ENCODE data around the gene TOGARAM2. TPM values are rescaled to one million over a fixed set of nuclear protein-coding genes. Genes with fewer than 3 reads are reported as not detected.

TOGARAM2 gene
- total and polyA plus RNA-seq, 2 of the 13 experiments (the other 11 are each of a cell fraction or from before 2014, with no cell fraction given) = under 0.01 to 0.05 TPM

DNA sequence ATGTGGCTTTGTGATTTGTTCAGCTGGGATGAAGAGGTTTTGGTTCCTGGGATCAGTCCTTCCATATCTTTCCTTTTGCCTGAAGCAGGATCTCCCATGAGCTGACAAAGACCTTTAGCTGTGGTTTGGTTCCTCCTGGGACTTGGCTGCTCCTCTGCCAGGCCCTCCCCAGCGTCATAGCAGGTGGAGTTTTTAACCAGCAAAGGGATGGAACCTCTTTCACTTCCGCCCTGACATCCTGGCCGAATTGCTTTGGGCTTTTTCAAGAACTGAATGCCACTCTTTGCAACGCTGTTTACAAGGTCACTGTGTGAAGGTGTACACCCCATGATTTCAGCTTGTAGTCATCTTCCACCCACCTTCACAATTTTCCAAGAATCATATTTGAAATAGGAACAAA is 92.8 kb downstream of the TOGARAM2 start:
- DNase-seq (ENCODE audit: low spot score) (no peak), FAIRE-seq (no peak), ATAC-seq (no peak)
- Histone ChIP-seq H2AFZ (ENCODE audit: low read length) (no peak overlapping the region), H4K20me1 (ENCODE audit: insufficient read depth, low read length) (no peaks in the 10 kb centered on the region), H3K4me2 (ENCODE audit: low read depth, low read length) (no peak overlapping the region), H3K4me3 (replicated peaks in 1 of 3; ENCODE audit: insufficient read depth in 1 of 3, low read depth in 2 of 3, low read length in 3 of 3) (no peak overlapping the region), H3K27me3 (ENCODE audit: control insufficient read depth in 1 of 2, insufficient read depth in 2 of 2, low read length in 2 of 2) (peaks cover 7 to 64% of the 10 kb centered on the region in 2 experiments), H3K9me3 (ENCODE audit: low read length) (no peaks in the 10 kb centered on the region), H3K9ac (ENCODE audit: insufficient read depth, low read depth, low read length) (no peak overlapping the region), H3K79me2 (ENCODE audit: insufficient read depth, low read length) (no peaks in the 10 kb centered on the region), H3K36me3 (replicated peaks in 1 of 2; ENCODE audit: control insufficient read depth in 1 of 2, insufficient read depth in 2 of 2, low read length in 2 of 2) (no peaks in the 10 kb centered on the region), H3K27ac (ENCODE audit: extremely low read length, insufficient read depth, low read length) (no peak overlapping the region), H3K4me1 (ENCODE audit: insufficient read depth, low read length) (no peaks in the 10 kb centered on the region)
- ChIA-PET POLR2A (no interaction called here), CTCF (ENCODE audit: low intra/inter-chr PET ratio, low total read pairs) (no interaction called here)
- no TSS peak for BruUV-seq (replicated peaks)
- TF ChIP-seq SRSF9 (IDR thresholded peaks at IDR 0.05; ENCODE audit: borderline replicate concordance, insufficient read depth, low read depth, low read length, poor library complexity, severe bottlenecking) (no peak), ZMYM2 (CRISPR knock-in tag; IDR thresholded peaks at IDR 0.05) (no peak), ZC3H4 (CRISPR knock-in tag; IDR thresholded peaks at IDR 0.05; ENCODE audit: borderline replicate concordance) (no peak), ZNF101 (CRISPR knock-in tag; IDR thresholded peaks at IDR 0.05; ENCODE audit: borderline replicate concordance, low read depth) (no peak), ZNF780A (CRISPR knock-in tag; IDR thresholded peaks at IDR 0.05) (no peak), ZFP36 (IDR thresholded peaks at IDR 0.05; ENCODE audit: borderline replicate concordance, low read depth, low read length, partially characterized antibody) (no peak), ZNF10 (CRISPR knock-in tag; IDR thresholded peaks at IDR 0.05; ENCODE audit: borderline replicate concordance, low read depth) (no peak)
- TF ChIP-seq, protein P1, sequence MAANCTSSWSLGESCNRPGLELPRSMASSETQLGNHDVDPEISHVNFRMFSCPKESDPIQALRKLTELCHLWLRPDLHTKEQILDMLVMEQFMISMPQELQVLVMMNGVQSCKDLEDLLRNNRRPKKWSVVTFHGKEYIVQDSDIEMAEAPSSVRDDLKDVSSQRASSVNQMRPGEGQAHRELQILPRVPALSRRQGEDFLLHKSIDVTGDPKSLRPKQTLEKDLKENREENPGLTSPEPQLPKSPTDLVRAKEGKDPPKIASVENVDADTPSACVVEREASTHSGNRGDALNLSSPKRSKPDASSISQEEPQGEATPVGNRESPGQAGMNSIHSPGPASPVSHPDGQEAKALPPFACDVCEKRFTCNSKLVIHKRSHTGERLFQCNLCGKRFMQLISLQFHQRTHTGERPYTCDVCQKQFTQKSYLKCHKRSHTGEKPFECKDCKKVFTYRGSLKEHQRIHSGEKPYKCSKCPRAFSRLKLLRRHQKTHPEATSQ (CRISPR knock-in tag; IDR thresholded peaks at IDR 0.05; ENCODE audit: borderline replicate concordance) = no peak
- TF ChIP-seq, protein P2, sequence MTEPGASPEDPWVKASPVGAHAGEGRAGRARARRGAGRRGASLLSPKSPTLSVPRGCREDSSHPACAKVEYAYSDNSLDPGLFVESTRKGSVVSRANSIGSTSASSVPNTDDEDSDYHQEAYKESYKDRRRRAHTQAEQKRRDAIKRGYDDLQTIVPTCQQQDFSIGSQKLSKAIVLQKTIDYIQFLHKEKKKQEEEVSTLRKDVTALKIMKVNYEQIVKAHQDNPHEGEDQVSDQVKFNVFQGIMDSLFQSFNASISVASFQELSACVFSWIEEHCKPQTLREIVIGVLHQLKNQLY (CRISPR knock-in tag; IDR thresholded peaks at IDR 0.05) = no peak
- TF ChIP-seq, protein P3, sequence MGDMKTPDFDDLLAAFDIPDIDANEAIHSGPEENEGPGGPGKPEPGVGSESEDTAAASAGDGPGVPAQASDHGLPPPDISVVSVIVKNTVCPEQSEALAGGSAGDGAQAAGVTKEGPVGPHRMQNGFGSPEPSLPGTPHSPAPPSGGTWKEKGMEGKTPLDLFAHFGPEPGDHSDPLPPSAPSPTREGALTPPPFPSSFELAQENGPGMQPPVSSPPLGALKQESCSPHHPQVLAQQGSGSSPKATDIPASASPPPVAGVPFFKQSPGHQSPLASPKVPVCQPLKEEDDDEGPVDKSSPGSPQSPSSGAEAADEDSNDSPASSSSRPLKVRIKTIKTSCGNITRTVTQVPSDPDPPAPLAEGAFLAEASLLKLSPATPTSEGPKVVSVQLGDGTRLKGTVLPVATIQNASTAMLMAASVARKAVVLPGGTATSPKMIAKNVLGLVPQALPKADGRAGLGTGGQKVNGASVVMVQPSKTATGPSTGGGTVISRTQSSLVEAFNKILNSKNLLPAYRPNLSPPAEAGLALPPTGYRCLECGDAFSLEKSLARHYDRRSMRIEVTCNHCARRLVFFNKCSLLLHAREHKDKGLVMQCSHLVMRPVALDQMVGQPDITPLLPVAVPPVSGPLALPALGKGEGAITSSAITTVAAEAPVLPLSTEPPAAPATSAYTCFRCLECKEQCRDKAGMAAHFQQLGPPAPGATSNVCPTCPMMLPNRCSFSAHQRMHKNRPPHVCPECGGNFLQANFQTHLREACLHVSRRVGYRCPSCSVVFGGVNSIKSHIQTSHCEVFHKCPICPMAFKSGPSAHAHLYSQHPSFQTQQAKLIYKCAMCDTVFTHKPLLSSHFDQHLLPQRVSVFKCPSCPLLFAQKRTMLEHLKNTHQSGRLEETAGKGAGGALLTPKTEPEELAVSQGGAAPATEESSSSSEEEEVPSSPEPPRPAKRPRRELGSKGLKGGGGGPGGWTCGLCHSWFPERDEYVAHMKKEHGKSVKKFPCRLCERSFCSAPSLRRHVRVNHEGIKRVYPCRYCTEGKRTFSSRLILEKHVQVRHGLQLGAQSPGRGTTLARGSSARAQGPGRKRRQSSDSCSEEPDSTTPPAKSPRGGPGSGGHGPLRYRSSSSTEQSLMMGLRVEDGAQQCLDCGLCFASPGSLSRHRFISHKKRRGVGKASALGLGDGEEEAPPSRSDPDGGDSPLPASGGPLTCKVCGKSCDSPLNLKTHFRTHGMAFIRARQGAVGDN (CRISPR knock-in tag; IDR thresholded peaks at IDR 0.05) = no peak
- TF ChIP-seq, protein P4, sequence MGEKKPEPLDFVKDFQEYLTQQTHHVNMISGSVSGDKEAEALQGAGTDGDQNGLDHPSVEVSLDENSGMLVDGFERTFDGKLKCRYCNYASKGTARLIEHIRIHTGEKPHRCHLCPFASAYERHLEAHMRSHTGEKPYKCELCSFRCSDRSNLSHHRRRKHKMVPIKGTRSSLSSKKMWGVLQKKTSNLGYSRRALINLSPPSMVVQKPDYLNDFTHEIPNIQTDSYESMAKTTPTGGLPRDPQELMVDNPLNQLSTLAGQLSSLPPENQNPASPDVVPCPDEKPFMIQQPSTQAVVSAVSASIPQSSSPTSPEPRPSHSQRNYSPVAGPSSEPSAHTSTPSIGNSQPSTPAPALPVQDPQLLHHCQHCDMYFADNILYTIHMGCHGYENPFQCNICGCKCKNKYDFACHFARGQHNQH (CRISPR knock-in tag; IDR thresholded peaks at IDR 0.05) = no peak
- WGBS (ENCODE audit: low lambda C conversion rate) = 14% methylated on average over 4 of the region's 4 CpGs
- intact Hi-C loops (cut with micrococcal nuclease; ENCODE audit: unreplicated experiment) (no loop called here), in situ Hi-C loops (cut with HindIII; ENCODE audit: extremely low pct_ligation_motif_present, low pct_unique_long_range_greater_than_20kb) (no loop called here)

Measured in HepG2 (cell line).